CD4-positive, alpha-beta T cell treated with Interleukin-10 for 1 hour (primary cell): ENCODE data around the gene ATPAF1.

Source experiments
- DNase-seq: peaks from one replicate; pipeline ENCODE4 v3.0.0-alpha.2; 2020

The ATPAF1 gene

DNA sequence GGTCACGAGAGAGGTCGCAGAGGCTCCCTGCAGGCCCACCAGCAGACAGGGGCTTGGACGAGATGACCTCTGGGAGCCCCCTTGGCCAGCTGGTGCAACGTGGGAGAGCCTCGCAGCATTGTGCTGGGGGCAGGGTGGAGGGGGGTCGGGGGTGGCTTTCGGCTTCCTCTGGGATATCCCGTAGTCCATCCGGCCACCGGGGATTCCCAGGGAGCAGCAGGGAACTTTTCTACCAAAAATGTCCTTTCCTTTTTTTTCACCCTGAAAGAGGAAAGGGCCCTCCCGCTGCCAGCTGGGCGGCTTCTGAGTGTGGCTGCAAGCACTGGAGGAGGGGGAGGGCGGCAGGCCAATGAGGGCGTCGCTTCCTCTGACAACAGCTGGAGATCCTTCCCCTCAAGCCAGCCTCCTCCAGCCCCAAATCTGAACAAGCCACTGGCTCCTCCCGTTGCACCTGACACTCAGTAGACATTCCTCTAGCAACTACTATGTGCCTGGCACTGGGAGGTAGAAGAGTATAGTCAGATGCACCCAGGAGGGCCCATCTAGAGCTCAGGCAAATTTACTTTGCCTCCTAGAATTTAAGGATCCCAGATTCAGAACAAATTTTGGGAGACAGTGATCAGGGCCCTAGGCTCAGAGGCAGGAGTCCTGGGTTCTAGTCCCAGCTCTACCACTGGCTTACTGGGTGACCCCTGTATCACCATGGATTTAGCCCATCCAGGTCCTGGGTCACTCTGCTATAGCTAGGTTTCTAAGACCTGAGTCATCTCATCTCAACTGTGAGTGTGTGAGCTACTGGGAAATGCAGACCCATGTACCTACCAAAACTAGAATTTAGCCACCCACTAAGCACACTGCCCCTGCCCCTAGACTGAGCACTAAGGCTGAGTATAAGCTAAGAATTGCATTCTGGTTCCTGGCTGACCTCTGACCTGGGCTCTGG lies 54.2 kb downstream of the ATPAF1 start:
- DNase-seq, result peak; percentile 40

DNA sequence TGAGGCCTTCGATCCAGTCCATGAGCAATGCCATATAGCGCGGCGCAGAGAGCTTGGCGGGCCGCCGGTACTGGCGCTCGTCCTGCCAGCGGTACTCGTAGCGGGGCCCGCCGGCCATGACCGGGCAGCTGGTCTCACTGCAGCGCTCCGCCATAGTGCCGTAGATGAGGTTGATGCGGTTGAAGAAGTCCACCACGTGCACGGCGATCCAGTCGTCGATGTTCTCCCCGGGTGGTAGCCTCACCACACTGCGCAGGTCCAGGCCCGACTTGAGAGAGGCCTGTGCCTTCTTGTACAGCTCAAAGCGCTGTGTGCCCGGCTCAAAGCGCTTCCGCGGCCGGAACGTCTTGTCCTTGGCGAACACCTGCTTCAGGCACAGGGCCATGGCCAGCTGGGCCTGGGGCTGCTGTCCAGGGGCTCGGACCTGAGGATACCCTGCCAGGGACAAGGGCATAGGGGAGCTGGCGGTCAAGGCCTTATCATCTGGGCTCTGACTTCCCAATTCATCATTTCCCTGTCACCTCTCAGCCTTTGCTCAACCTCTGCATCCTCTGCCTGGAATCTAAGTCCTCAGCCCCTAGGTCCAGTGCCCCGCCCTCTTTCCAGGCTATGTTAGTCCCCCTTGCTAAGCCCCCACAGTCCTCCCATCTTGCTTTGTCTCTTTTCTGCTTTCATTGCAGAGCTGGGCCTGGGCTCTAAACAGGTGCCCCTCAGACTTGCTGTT lies 55.1 kb downstream of the ATPAF1 start:
- no peak for DNase-seq

DNA sequence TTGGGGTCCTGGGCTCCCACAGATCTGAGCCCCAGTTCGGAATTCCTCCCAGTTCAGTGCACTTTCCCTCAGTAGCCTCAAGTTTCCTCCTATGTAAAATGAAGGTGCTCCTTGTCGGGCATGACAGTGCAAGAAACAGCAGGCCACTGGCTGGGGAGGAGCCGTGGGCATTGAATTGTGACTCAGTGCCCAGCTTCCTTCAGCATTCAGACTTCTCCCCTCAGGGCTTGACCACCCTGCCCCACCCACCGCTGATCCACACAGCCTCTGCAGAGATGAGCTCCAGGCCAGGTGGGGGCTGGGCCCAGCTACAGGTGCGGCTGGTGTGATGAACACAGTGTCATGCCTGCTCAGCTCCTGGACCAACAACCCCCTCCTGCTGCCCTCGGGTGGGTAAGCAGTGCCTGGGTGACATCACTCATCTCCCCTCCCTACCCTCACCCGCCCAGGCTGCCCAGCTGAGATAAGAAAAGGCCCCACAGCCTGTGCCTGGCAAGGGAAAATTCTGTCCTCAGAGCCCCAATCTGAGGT lies 56.4 kb downstream of the ATPAF1 start:
- no peak for DNase-seq

DNA sequence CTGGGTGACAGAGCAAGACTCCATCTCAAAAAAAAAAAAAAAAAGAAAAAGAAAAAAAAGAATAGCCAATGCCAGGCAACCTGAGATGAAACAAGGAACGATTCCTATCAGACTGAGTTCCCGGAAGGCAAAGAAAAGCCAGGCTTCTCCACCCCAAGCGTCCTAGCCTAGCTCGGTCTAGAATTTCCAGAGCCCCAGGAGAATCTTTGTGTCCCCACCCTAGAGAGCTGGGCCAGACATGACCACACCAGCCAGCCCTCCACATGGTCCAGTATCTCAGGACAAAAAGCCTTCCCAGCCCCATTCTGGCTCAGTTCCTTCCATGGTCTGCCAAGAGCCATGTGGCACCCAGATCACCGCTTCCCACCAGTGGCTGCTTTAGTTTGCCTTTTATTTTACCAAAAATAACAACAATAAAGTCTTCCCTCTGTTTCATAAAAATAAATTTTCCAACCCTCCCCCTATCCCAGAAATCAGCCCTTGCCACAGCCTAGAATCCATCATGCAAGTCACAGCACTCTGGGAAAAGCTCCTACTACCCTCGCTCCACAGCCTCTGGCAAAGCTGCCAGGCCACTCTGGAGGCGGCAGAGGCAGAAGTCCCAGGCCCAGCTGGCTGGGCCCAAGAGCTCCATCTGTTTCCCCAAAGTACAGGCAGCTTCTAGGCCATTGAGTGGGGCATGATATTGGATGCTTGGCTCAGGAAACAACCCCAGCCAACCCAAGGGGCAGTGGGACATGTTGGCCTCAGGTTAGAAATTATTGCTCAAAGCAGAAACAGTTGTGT lies 60.6 kb downstream of the ATPAF1 start:
- no peak for DNase-seq

DNA sequence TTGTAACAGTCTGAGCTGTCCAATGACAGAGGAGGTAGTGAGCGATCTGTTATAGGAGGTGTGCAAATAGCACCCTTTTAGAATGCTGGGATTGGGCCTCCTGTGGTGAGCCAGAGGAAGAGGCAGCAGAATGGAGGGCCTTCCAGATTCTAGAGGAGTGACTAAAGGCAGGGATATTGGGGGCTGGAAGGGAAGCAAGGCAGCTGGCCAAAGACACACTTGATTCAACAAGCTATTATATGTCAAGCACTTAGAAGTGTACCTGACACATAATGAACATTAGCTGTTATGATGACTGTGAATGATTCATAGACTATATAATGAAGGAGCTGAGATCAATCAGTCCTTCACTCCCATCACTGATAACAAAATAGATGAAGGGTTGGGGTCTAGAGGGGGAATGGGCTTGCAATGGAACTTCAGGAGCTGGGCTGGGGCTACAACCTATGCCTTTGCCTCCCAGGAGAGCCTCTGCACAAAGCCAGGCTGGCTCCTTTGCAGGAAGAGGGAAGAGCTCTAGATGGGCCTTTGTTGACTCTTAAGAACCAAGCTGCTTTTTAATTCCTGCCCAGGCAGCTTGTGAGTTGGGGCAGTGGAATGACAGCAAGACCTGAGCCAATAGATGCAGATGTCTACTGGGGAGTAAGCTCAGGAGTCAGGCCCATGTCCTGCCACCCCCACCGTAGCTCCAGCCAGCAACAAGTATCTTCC lies 61.8 kb downstream of the ATPAF1 start:
- DNase-seq, result no peak

DNA sequence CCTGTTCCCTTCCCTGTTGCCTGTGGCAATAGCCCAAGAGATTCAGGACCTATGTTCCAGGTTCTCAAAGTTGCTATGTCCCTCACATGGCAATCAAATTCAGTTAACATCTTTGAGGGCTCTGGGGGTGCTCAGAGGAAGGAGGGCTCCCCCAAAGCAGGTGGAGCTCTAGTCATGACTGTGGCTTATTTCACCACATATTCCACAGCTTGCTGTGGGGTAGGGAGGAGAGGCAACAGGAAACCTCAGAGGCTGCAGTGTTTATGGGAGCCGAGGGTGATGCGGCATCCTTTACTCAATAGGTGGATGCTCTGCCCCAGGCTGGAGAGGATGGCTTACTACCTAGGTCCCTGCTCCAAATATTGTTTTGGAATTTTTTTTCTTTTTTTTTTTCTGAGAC lies 62.9 kb downstream of the ATPAF1 start:
- DNase-seq, result peak; percentile 46

DNA sequence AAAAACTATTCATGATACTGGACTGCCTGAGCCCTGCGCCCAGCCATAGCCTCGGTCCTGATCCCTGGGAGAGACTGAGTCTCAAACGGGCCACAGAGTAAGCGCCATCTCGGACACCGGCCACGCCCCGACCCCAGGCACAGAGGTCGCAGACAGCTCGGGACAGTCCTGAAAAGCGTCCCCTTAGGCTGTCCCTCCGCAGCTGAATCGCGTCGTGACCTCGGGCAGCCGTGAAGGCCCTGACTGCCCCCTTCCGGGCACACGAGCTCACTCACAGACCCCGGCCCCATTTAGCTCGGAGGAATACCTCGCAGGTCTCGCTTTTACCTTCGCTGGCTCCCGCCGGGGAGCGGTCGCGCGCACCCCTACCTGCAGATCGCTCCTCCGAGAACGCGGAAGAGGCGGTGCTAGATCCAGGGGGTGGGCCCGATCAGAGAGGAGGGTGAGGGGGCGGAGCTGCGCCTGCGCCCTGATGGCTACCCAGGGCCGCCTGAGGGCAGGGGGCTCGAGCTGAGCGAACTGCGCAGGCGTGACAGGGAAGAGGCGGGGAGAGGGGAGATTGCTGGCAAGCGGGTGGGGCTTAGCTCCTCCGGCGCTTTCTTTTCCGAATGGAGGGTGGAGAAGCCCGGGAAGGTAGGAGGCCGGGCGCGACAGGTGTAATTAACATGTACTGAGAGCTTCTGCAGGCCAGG lies 64.2 kb downstream of the ATPAF1 start, which contains the start of gene MKNK1:
Gene MKNK1, minus strand, starts transcription at position 411 of the 692 bp plus-strand sequence. CDS start 20,941 bp downstream, outside the sequence.
- DNase-seq, result peak; percentile 98

DNA sequence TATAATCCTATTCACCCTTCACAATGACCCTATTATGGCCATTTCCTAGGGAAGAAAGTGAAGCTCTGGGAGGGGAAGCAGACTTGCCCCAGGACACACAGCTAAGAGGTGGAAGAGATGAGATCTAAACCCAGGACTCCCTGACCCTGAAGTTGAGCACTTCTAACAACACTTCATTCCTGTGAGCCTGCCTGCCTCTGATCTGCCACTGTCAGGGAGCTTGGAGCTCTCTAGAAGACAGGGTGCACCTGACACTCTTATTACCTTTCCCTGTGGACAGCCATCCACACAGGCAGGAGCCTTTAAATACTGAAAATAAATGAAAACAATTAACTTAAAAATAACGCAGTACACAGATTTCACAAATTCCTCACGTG lies 64.7 kb downstream of the ATPAF1 start:
- DNase-seq, result no peak

DNA sequence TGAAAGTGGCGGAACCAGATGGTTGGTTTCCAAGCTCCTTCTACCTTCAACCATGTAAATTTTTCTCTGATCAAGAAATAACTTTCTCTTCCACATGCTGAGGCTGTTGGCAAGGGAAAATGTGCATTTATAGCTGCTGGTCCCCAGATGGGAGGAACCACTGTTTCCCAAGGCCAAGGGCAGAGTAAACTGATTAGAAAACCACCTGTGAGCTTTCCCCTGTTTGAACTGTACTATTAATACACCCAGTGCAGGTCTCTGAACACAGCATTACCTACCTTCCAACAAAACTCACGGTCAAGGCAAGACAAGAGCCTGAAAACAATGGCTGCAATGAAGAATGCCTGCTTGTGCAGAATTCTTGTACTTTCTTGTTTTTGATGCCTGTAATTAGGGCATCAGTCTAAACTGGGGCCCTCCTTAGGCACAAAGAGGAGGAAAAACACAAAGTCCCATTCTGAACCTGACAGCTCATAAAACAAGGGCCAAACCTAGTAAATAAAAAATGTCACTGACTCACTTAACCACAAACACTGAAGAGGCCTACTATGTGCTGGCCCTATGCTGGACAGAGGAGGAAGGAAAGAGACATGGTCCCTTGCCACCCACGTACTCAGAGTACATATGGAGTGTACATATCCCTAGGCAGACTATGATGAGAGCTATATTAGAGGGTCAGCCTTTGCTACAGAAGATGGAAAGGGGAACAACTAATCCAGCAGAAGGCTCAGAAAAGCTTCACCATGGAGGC lies 66.7 kb downstream of the ATPAF1 start:
- no peak for DNase-seq

DNA sequence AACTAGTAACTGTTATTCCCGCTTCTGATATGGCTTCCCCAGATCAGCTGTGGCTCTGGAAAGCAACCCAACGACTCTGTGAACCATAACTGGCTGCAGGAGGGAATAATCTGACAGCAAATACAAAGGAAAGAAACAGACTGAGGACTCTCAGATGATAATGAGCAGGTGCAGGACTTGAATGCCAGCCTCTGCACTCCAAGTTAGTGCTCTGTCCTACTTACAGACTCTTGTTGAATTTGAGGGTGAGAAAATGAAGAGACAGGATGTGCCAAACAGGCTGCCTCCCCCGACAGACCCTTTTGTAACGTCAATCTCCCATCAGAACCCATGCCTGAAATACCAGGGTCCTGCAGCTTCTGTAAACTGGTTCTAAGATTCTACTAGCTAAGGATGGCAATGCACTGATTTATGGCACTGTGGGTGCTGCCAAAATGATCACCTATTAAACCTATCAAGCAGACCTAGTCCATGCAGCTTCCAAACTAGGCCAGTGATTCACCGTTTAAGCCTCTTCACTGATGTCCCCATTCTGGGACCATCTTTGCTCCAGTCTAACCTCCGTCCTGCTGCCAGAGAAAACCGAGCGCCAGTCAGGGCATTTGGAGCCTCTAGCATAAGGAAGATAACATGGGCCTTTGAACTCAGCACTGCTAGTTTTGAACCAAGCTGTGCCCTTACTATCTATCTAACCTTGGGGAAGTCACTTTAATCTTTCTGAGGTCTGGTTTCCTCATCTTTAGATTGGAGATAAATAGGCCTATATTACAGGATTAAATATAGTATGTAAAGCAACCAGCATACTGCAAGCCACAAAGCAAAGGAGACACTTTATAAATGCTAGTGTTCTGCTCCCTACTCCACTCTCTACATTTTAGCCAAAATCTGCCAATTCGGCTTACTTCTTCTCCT lies 68.8 kb downstream of the ATPAF1 start:
- no peak for DNase-seq

DNA sequence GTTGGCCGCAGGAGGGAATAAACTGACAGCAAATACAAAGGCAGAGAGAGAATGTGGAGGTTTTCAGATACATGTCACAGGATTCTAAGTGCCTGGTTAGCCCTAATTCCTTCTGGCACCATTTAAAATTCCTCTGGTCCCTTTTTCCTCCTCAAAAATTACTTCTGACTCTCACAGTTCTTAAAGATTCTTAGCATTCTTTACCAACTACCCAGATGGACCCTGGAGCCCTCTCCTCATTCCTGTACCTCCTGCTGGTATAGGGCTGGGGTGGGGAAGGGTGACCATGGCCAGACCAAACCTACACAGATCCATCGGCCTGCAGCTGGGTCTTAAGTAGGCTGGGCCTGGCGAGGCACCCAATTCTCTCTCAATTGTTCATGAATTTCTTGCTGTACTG lies 71.3 kb downstream of the ATPAF1 start:
- DNase-seq, result no peak

DNA sequence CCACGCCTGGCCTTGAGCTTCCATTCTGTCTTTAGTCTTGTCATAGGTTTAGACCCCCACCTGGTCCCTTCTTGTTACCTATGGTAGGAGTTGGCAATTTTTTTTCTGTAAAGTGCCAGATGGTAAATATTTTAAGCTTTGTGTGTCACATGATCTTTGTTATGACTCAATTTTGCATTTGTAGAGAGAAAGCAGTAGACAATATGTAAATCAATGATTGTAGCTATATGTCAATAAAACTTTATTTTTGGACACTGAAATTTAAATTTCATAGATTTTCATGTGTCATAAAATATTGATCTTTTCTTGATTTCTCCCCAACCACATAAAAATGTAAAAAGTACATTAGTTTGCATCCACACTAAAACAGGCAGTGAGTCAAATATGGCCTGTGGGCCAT lies 72.1 kb downstream of the ATPAF1 start:
- no peak for DNase-seq

DNA sequence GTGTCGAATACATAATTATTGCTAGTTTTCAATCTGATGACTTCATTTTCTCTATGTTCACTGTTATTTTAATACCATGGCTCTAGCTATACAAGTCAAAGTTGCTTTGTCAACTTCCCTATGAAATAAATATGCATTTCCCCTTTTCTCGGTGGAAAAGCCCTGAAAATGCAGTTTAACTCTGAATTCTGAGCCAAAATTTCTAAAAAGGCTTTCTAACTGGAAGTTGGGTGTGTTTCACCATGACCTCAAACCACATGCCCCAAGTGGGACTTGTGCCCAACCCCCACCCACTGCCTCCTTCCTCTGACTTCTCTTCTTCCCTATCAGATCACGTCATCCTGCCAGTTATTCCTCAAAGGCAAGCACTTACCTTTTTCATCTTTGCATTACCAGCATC lies 73.0 kb downstream of the ATPAF1 start:
- DNase-seq, result peak; percentile 40

DNA sequence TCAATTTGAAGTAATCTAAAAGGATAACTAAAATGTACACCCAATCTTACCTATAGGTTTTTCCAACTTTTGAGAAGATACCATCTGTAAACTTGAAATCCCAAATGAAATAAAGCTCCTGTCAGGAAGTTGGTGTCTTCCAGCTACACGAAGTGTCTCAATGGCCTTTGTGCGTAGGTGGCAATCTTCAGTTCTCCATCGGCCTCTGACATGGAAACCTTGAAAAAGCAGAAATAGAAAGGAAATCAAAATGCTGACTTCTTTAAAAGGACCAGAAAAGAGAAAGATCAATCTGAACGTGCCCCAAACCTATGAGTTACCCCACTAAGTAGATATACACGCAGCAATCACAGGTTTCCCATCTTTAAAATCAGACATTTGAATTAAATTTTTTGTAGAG lies 74.1 kb downstream of the ATPAF1 start:
- DNase-seq, result no peak

DNA sequence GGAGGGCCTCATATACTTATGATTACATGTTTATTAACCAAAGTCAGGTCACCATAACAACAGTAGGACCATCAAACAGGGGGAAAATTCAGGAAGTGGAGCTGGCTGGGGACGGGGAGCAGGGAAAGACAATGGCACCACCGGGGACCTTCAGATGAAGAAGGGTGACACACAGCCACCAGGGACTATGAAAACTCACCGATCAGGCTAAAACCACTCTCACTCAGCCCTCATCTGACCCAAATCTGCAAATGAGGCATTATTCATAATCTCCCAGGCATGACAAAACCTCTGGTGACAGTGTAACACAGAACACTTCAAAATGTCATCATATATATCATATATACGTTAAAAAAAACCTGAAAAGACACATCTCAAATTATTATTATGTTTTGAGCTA lies 75.3 kb downstream of the ATPAF1 start:
- DNase-seq, result no peak

DNA sequence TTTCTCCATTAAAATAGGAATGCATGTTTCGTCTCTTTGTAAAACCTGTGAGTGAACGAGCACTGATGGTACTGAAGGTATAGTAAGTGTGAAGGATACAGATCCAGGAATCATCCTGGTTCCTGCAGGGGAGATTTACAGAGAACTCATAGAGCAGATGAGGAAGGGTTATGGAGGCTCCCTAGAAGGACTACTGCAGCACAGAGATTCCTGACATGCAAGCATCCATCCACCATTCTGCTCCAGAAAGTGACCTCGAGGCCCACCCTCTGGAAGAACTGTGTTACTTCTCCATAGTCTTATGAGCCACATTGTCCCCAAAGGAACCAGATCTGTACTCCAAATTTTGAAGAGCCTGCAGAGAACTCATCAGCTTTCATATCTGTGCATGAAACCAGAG lies 78.6 kb downstream of the ATPAF1 start:
- no peak for DNase-seq

DNA sequence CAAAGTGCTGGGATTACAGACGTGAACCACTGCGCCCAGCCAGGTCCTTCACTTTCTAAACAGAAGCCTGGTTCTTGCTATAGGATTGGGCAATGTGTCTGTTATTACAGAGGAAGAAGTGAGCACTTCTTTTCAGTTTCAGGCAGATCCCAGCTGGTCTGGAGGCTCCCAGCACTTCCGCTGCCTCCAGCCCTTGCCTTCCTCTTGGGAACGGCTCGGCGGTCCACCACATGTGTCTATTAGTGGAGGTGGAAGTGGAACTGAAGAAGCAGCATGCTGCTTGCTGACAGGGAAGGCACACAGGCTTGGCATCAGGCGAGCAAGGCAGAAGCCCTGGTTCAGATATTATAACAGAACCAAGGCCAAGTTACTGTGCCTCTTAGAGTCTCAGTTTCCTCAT lies 81.1 kb downstream of the ATPAF1 start:
- no peak for DNase-seq

DNA sequence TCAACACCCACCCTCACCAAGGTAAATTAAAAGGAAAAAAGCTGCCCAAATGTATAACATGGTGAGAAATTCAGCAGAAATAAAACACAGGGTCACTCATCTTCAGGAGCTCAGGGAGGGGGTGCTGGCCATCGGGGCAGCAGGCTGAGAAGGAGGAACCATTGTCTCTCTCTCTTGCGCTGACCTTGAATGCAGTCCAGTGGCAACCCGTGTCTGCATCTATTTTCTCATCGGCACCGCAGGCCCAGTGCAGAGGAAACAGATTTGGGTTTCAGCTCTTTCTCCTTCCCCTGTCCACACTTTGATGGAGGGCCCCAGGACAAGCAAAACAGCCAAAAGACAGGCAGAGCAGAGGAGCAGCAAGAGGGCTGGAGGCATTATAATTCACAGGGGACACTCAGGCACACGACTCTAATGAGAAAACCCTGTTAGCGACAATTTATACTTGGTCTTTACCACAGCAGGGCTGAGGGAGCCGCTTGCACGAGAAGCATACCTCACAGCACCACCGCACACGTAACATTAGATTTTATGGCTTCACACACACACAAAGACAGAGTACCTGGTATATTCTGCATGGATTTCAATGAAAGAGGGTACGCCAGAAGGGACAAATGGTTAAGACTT lies 82.7 kb downstream of the ATPAF1 start:
- DNase-seq, result no peak

DNA sequence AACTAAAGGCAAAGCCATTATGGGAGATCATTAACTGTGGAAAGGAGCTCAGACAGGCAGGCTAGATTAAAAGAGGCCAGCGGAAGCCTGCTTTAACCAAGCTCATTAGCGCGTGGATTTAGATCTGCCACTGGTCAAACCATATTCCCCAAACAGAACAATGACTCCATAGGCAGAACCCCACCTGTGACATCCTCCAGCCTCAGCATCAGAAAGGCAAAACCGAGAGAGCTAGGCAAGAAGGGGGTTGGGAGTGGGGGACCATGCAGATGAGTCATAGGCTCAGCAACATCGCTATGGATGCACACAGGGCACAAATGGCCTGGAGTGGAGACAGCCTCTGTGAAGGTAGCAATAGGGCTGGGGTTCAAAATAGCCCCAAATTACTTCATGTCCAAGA lies 84.7 kb downstream of the ATPAF1 start:
- DNase-seq, result no peak
